HG03520 (cell line): ENCODE results near the gene SLAMF1.
"Not testable (repeated sequence)": the region's sequence is repeated elsewhere in the genome, so short reads cannot be mapped to it uniquely, and the experiment has no call there.

ENCODE experiments used
- ATAC-seq: cut with Tn5 transposase; IDR thresholded peaks from one replicate; pipeline ENCODE4 v1.9.1; 2021; ENCODE audit warnings: mild to moderate bottlenecking, moderate library complexity; ENCODE audit not compliant: unreplicated experiment

SLAMF1 gene

DNA sequence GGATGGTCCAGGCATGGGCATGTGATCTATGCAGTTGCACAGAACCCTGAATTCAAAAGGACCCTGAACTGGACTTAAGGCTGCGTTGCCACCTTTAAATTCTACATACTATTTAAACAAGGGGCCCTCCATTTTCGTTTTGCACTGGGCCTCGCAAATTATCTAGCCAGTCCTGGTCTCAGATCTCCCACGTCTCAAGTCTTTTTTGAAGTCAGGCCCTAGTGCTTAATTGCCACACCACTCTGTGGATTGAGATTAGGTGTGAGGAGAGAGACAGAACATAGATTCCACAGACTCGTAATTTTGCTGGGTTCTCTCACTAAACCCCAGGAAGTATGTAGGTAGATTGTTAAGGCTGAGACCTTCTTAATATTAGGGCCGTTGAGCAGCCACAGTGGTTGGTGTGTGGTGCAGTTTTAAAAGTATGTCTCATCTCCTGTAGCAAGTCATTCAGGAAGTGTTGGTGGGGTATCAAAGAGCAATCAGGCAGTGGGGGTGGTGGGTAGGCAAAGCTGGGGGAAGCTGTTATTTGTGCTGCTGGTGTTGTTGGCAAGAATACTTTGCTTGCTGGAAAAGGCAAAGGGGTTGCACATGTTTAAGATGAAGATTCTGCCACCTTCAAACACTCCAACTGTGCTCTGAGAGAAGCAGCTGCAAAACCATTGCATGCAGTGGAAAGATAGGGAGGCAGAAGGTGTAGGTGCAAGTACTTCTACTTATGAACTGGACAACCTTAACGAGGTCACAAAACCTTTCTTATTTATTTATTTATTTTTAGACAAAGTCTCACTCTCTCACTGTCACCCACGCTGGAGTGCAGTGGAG is 78.8 kb downstream of the SLAMF1 start:
- no peak for ATAC-seq

DNA sequence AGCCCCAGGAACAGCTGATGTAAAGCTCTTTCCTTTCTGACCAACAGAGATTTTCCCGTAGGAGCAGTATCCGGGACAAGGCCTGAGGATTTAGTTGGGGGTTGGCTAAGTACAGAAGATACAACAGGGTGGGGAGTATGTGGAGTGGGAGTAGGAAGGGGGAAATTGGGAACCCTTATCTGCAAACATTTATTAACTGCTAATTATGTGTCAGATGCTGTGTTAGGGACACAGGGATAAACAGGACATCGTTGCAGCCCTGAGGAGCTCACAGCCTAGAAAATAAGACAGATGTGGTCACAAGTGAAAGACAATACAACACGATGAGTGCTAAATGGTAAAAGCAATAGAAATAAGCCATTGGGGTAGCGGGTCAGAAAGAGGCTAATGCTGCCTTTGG is 79.5 kb downstream of the SLAMF1 start:
- ATAC-seq, result no peak

DNA sequence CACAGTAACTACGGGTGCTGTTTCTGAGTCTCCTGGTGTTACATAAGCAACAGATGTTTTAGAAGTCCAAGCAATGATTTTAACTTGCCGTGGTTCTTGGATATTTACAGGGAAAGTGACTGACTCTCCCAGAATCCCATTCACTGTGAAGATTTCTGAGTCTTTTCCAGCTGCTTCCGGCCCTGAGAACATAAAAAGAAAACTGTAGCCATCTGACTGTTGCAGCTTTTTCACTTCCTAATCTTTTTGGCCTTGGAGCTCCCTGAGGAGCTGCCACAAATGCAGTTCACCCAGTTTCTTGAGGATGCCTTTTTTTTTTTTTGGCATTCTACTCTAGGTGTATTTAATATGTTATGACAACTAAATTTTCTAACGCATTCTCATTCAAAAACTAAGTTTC is 81.3 kb downstream of the SLAMF1 start:
- ATAC-seq, result no peak

- not testable (repeated sequence) for ATAC-seq
These were observed 83.6 kb downstream of the SLAMF1 start for GRCh38 chr1:160563230-160563629.

DNA sequence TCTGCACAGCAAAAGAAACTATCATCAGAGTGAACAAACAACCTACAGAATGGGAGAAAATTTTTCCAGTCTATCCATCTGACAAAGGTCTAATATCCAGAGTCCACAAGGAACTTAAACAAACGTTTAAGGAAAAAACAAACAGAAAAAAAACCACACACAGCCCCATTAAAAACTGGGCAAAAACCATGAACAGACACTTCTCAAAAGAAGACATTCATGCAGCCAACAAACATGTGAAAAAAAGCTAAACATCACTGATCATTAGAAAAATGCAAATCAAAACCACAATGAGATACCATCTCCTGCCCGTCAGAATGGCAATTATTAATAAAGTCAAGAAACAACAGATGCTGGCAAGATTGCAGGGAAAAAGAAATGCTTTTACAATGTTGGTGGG is 84.1 kb downstream of the SLAMF1 start:
- ATAC-seq, result not testable (repeated sequence)

DNA sequence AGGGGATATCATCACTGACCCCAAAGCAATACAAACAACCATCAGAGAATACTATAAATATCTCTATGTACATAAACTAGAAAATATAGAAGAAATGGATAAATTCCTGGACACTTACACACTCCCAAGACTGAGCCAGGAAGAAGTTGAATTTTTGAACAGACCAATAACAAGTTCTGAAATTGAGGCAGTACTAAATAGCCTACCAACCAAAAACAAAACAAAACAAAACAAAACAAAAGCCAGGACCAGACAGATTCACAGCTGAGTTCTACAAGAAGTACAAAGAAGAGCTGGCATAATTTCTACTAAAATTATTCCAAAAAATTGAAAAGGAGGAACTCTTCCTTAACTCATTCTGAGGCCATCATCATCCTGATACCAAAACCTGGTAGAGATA is 86.0 kb downstream of the SLAMF1 start:
- no peak for ATAC-seq

DNA sequence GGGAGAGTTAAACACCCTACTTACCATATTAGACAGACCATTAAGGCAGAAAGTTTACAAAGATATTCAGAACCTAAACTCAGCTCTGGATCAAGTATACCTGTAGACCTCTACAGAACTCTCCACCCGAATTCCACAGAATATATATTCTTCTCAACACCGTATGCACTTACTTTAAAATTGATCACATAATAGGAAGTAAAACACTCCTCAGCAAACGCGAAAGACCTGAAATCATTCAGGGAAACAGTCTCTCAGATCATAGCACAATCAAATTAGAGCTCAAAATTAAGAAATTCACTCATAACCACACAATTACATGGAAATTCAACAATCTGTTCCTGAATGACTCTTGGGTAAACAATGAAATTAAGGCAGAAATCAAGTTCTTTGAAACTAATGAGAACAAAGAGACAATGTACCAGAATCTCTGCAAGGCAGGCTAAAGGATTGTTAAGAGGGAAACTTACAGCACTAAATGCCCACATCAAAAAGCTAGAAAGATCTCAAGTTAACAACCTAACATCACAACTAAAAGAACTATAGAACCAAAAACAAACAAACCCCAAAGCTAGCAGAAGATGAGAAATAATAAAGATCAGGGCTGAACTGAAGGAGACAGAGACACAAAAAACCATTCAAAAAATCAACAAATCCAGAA is 86.7 kb downstream of the SLAMF1 start:
- ATAC-seq, result no peak

DNA sequence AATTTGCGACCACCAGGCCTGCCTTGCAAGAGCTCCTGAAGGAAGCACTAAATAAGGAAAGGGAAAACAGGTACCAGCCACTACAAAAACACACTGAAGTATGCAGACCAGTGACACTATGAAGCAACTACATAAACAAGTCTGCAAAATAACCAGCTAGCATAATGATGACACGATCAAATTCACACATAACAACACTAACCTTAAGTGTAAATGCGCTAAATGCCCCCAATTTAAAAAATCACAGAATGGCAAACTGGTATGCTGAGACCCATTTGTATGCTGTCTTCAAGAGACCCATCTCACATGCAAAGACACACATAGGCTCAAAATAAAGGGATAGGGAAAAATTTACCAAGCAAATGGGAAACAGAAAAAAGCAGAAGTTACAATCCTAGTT is 87.4 kb downstream of the SLAMF1 start:
- not testable (repeated sequence) for ATAC-seq

DNA sequence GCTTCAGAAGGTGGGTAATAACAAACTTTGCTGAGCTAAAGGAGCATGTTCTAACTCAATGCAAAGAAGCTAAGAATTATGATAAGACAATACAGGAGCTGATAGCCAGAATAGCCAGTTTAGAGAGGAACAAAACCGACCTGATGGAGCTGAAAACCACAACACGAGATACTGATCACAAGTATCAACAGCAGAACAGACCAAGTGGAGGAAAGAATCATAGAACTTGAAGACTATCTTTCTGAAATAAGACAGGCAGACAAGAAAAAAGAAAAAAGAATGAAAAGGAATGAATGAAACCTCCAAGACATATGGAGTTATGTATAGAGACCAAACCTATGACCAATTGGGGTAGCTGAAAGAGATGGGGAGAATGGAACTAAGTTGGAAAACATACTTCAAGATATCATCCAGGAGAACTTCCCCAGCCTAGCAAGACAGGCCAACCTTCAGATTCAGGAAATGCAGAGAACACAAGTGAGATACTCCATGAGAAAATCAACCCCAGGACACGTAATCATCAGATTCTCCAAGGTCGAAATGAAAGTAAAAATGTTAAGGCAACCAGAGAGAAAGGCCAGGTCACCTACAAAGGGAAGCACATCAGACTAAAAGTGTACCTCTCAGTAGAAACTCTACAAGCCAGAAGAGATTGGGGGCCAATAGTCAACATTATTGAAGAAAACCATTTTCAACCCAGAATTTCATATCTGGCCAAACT is 88.0 kb downstream of the SLAMF1 start:
- no peak for ATAC-seq
